ENCODE measurements around the gene TUBGCP6. TPM values are rescaled to one million over a fixed set of nuclear protein-coding genes. Genes with fewer than 3 reads are reported as not detected.
A peak's percentile ranks its signal among the peaks of the same experiment; 100 is the strongest.

The TUBGCP6 gene, protein sequence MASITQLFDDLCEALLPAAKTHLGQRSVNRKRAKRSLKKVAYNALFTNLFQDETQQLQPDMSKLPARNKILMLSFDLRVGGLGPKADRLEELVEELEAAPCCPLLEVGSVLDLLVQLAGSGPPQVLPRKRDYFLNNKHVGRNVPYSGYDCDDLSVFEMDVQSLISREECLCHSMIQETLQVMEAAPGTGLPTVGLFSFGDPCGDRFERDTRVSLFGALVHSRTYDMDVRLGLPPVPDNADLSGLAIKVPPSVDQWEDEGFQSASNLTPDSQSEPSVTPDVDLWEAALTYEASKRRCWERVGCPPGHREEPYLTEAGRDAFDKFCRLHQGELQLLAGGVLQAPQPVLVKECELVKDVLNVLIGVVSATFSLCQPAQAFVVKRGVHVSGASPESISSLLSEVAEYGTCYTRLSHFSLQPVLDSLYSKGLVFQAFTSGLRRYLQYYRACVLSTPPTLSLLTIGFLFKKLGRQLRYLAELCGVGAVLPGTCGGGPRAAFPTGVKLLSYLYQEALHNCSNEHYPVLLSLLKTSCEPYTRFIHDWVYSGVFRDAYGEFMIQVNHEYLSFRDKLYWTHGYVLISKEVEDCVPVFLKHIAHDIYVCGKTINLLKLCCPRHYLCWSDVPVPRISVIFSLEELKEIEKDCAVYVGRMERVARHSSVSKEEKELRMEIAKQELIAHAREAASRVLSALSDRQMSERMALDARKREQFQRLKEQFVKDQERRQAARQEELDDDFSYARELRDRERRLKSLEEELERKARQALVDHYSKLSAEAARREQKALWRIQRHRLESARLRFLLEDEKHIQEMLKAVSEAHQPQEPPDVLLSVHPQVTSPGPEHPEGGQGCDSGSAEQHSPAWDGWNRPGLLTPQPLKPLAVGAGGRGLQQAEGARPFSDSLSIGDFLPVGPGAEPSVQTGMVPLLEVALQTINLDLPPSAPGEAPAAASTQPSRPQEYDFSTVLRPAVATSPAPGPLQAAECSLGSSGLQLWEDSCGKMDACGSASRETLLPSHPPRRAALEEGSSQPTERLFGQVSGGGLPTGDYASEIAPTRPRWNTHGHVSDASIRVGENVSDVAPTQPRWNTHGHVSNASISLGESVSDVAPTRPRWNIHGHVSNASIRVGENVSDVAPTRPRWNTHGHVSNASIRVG (N-terminal part only)
- total RNA-seq (2014; rRNA removed; shearing (Covaris generic)): 27.8 and 40.2 TPM in 2 replicates

DNA sequence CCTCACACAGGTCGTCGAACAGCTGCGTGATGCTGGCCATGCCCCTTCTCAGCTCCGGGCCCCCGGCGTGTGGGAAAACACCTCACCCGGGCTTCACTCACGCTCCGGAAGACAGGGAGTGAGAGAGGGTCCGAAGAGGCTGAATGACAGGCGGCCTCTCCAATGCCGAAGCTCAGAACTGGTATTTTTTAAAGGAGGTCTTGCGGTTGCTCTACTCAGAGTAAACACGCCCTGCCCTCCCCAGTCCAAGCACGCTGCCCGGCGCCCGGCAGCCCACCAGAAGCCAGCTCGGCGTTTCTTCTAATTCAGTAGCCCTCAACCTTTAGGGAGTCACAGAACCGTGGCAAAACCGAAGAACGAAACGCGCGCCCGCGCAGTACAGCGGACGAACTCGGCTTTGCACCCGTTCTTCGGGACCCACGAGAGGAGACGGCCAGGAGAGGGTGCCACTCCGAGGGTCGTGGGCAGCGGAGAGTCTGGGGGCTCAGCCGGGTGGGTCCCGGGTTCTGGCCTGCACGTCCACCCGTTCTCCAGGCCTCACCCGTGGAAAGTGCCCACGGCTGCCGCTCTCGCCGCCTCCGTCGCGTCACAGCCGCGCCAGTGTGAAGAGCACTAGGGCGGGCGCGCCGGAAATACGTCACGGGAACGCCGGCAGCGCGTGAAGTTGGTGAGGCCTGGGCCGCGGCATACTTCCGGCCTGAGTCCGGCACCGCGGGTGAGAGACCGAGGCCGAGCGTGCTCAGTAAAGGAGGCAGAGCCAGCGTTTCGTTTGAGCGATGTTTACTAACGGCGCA lies at the start of gene TUBGCP6:
TSS of gene TUBGCP6 (minus strand) at position 604 of the 794 bp plus-strand sequence. CDS start at position 40, 564 bp downstream.
- H3K4me3 ChIP-seq: peak within 1 kb of the TSS; percentile 95
- peaks cover 4% of the 10 kb centered on the region for H3K36me3 ChIP-seq
- peak; percentile 96 to 98 for DNase-seq
- H3K4me1 ChIP-seq: peaks cover 5% of the 10 kb centered on the region; the same call in 1 of the 2 replicates
- H3K9me3 ChIP-seq (replicated peaks): no peaks in the 10 kb centered on the region
- peak within 1 kb of the TSS; percentile 87 for H3K27ac ChIP-seq
- H3K27me3 ChIP-seq: no peaks in the 10 kb centered on the region

DNA sequence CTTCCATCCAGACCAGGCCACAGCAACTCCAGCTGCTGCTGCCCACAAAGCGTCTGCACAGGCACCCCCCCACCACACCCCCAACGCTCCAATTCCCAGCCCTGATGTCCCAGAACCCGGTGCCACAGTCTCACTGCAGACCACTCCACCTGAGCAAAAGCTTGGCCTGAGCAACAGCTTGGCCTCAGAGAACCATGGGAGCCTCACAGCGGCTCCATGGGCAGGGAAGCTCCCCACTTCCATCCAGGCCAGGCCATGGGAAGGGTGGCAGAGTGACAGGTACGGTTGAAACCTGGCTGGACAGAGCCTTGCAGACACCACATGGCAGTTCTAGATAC lies 49.5 kb upstream of the TUBGCP6 start:
- H3K36me3 ChIP-seq: peaks cover 33% of the 10 kb centered on the region
- H3K27me3 ChIP-seq: no peaks in the 10 kb centered on the region
- H3K4me1 ChIP-seq: peaks cover 23% of the 10 kb centered on the region
- no peaks in the 10 kb centered on the region for H3K9me3 ChIP-seq (replicated peaks)
- no peak overlapping the region for H3K4me3 ChIP-seq
- H3K27ac ChIP-seq: peak overlapping the region; percentile 50; the same call in 1 of the 2 replicates
- DNase-seq: no peak

DNA sequence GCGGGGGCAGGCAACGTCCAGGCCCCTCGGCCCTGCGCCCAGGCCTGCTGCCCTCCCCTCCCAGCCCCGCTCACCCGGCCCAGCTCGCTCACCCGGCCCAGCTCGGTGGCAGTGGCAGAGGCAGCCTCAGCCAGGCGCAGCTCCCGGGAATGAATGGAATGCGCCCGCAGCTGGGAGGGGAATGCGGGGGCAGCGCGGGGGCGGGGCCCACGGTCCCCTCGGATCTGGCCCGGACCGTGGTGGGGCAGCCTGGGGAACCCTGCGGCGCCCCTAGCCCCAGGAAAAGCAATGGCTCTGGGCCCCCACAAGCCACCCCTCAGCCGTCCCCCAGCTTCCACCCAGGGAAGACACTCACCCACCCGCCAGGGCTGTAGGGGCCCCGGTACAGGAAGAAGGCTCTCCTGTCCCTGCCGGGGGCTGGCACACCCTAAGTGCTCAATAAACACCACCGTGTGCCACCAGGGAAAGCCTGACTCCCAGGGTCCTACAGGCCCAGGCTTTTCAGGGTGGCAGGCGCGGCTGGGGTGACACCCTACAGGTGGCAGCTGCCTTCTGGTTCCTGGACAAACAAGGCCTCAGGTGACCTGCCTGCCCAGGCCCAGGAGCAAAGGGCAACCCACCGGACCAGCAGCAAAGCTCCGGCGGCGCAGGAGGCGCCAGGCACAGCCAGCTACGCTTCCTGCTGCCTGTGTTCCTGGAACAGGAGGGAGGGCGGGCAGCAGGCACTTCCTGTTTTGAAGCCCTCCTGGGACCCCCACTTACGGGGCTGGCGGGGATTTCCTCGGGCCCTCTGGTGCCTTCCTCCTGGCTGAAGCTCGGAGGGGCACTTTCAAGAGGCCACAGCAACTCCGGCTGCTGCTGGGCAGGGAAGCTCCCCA lies 48.9 kb upstream of the TUBGCP6 start:
- H3K36me3 ChIP-seq: peaks cover 39% of the 10 kb centered on the region
- peak overlapping the region; percentile 50 for H3K27ac ChIP-seq
- H3K4me3 ChIP-seq: peak overlapping the region; percentile 33
- DNase-seq: peak; percentile 68 to 80
- H3K4me1 ChIP-seq: peaks cover 23% of the 10 kb centered on the region
- no peaks in the 10 kb centered on the region for H3K27me3 ChIP-seq
- H3K9me3 ChIP-seq (replicated peaks): no peaks in the 10 kb centered on the region

GRCh38 chr22:50292643-50293440 lies 48.0 kb upstream of the TUBGCP6 start:
- no peak for DNase-seq
- H3K4me3 ChIP-seq: peak overlapping the region; percentile 33
- peaks cover 23% of the 10 kb centered on the region for H3K4me1 ChIP-seq
- peak overlapping the region; percentile 50 for H3K27ac ChIP-seq
- H3K27me3 ChIP-seq: no peaks in the 10 kb centered on the region
- H3K36me3 ChIP-seq: peaks cover 47% of the 10 kb centered on the region
- no peaks in the 10 kb centered on the region for H3K9me3 ChIP-seq (replicated peaks)

DNA sequence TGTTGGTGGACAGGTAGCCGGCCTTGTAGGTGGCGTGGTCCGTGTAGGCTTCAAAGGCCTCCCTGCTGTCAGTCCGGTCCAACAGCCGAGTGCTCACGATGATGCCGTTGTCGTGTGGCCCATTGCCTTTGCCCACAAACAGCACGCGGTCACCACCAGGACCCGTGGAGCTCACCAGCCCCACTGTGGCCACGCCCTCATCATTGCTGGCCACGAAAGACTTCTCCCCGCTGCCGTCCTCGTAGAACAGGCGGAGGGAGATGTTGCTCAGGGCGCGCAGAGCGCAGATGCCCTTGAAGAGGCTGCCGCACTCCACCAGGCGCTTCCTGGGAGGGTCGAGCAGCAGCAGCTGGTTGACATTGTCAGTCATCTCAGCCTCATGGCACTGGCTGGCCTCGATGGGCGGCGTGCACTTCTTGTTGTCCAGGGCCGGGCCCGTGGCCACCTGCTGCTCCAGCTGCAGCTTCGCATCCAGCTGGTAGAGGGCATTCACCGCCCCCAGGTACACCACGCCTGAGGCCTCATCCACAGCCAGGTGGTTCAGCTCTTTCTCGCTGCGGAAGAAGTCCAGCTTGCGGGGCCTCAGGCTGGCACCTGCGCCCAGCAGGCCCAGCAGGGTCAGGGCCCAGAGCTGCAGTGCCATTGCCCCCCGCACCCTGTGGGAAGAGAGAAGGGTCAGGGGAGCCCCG lies 45.3 kb upstream of the TUBGCP6 start:
- no peak for DNase-seq
- no peak overlapping the region for H3K27ac ChIP-seq
- peaks cover 23% of the 10 kb centered on the region for H3K4me1 ChIP-seq
- no peak overlapping the region for H3K4me3 ChIP-seq
- no peaks in the 10 kb centered on the region for H3K27me3 ChIP-seq
- H3K36me3 ChIP-seq: peaks cover 67% of the 10 kb centered on the region
- H3K9me3 ChIP-seq (replicated peaks): no peaks in the 10 kb centered on the region

- H3K9me3 ChIP-seq (replicated peaks): no peaks in the 10 kb centered on the region
- H3K4me3 ChIP-seq: no peak overlapping the region
- DNase-seq: no peak
- no peak overlapping the region for H3K27ac ChIP-seq
- H3K27me3 ChIP-seq: no peaks in the 10 kb centered on the region
- H3K4me1 ChIP-seq: peaks cover 19% of the 10 kb centered on the region
- peaks cover 73% of the 10 kb centered on the region for H3K36me3 ChIP-seq
Measured at GRCh38 chr22:50289151-50289941, 44.5 kb upstream of the TUBGCP6 start.

DNA sequence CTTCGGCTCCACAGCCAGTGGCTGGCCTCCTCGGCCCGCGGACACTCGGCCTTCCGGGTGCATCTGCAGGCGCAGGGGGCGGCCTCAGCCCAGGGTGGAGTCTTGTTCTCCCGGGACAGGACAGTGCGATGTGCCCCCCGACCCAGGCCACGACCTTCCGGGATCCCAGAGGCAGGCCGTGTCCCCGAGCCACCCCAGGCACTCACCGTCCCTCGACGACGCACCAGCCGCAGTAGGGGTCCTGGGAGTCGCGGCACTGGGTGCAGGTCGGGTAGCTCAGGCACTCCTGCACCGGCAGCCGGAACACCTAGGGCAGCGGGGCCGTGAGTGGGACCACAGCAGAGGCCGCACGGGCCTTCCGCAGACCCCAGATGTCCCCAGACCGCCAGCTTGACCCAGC lies 42.9 kb upstream of the TUBGCP6 start:
- Histone ChIP-seq H3K4me1 (peaks cover 4% of the 10 kb centered on the region), H3K4me3 (no peak overlapping the region), H3K27me3 (no peaks in the 10 kb centered on the region), H3K9me3 (replicated peaks) (no peaks in the 10 kb centered on the region), H3K36me3 (peaks cover 85% of the 10 kb centered on the region), H3K27ac (no peak overlapping the region)
- DNase-seq: no peak

DNA sequence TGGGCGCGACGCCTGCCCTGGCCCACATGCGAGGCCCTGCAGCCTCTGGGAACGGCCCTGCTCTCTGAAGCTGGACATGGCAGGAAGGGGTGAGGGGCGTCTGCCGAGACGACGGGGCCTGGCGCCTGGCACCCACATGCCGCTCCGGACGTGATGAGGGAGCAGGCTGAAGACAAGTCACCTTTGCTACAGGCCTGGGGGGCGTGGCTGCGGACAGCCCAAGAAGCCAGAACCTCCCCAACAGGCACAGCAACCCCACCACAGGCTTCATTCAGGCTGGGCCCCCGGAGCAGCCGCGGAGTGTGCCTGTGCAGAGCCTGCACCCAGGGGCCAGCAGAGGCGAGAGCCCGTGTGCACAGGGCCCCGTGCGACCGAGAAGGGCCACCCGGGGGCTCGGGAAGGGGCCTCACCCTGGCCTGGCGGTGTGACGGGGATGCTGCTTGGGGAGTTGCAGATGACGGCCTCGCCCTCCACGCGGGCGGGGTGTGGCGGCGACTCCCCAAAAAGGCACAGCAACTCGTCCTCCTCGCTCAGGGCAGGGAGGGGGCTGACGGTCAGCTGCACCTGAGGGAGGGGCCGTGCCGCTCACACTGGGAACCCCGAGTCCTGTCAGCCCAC lies 42.0 kb upstream of the TUBGCP6 start:
- peaks cover 90% of the 10 kb centered on the region for H3K36me3 ChIP-seq

DNA sequence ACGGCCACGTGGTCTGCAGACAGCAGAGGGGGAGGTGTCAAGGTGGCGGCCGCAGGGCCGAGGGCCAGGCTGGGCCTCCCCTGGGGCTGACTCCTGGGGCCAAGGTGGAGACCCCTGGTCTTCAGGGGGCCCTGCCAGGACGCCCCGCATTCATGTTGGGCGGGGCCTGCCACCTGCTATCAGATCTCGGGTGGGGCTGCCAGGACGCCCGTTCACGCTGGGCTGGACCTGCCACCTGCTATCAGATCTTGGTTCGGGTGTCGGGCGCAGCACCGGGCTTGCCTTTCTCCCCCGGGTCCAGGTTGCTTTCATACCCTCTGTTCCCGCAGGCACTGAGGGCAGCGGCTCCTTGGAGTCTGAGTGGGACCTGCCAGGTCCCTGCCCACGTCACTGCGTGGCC lies 41.5 kb upstream of the TUBGCP6 start:
- no peaks in the 10 kb centered on the region for H3K27me3 ChIP-seq
- no peak overlapping the region for H3K4me3 ChIP-seq
- H3K4me1 ChIP-seq: no peaks in the 10 kb centered on the region
- no peak for DNase-seq
- H3K27ac ChIP-seq: no peak overlapping the region
- peaks cover 90% of the 10 kb centered on the region for H3K36me3 ChIP-seq
- H3K9me3 ChIP-seq (replicated peaks): no peaks in the 10 kb centered on the region

More for the DNA sequence above, 42.0 kb upstream of the TUBGCP6 start:
- no peak for DNase-seq
- Histone ChIP-seq H3K27ac (no peak overlapping the region), H3K4me3 (no peak overlapping the region), H3K27me3 (no peaks in the 10 kb centered on the region), H3K4me1 (no peaks in the 10 kb centered on the region), H3K9me3 (replicated peaks) (no peaks in the 10 kb centered on the region)

DNA sequence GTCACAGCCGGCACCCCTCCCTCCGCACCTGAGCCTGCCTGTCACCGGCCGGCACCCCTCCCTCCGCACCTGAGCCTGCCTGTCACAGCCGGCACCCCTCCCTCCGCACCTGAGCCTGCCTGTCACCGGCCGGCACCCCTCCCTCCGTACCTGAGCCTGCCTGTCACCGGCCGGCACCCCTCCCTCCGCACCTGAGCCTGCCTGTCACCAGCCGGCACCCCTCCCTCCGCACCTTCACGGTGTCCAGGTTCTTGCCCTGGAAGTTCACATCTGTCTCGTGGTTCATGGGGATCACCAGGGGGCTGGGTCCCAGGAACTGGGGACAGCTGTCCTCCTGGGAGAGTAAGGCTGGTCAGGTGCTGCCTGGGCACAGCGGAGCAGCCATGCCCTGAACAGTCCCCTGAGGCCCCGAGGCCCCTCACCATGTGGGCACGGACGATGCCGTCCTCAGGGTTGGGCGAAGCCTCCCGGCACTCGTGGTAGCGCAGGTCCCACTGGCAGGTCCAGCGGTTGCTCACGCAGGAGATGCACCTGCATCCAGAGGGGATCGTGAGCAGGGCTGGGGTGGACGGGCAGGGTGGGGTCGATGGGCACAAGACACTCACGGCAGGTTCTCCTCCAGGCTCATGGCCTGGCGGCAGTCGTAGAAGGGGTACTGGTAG lies 40.9 kb upstream of the TUBGCP6 start:
- no peaks in the 10 kb centered on the region for H3K27me3 ChIP-seq
- no peaks in the 10 kb centered on the region for H3K4me1 ChIP-seq
- no peak overlapping the region for H3K27ac ChIP-seq
- H3K36me3 ChIP-seq: peaks cover 90% of the 10 kb centered on the region
- no peak for DNase-seq
- H3K4me3 ChIP-seq: no peak overlapping the region
- no peaks in the 10 kb centered on the region for H3K9me3 ChIP-seq (replicated peaks)

DNA sequence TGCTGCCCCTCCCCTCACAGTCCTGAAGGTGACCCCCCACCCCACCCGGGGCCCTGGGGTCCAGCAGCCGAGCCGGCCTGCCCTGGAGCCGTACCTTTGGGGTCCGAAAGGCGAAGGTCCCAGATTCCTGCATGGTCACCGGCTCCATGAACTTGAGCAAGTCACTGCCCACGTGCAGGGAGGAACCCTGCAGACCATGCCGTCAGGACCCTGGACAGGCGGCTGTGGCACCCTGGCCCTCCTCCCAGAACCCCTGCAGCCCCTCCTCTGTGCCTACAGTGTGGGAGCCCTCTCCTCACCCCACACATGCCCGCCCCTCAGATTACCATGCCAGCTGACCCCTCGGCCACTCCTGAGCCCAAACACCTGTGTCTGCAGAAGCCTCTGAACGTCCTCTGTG lies 39.7 kb upstream of the TUBGCP6 start:
- no peak overlapping the region for H3K4me3 ChIP-seq
- H3K27ac ChIP-seq: no peak overlapping the region
- no peaks in the 10 kb centered on the region for H3K27me3 ChIP-seq
- H3K36me3 ChIP-seq: peaks cover 86% of the 10 kb centered on the region
- no peaks in the 10 kb centered on the region for H3K9me3 ChIP-seq (replicated peaks)
- no peak for DNase-seq
- no peaks in the 10 kb centered on the region for H3K4me1 ChIP-seq

Measured in SJCRH30 (cell line).